ENCODE measurements around the gene FBLN7.
"Not testable (repeated sequence)": the region's sequence is repeated elsewhere in the genome, so short reads cannot be mapped to it uniquely, and the experiment has no call there.

The FBLN7 gene

GRCh38 chr2:112138159-112139032 lies at the start of gene FBLN7:
Gene FBLN7, plus strand, starts transcription at chr2:112138385. Its CDS starts 271 bp downstream, at chr2:112138656.
- DNase-seq (ENCODE audit: low spot score) = no peak

GRCh38 chr2:112089375-112089774 lies 48.8 kb upstream of the FBLN7 start:
- no peak for DNase-seq (ENCODE audit: low spot score)

GRCh38 chr2:112092286-112093041 lies 45.7 kb upstream of the FBLN7 start:
- no peak for DNase-seq (ENCODE audit: low spot score)

GRCh38 chr2:112093216-112093615 lies 45.0 kb upstream of the FBLN7 start:
- DNase-seq (ENCODE audit: low spot score) = no peak

- DNase-seq (ENCODE audit: low spot score) = no peak
These were observed 42.5 kb upstream of the FBLN7 start for GRCh38 chr2:112095681-112096080.

- no peak for DNase-seq (ENCODE audit: low spot score)
These were observed 42.1 kb upstream of the FBLN7 start for GRCh38 chr2:112096098-112096497.

GRCh38 chr2:112108178-112108832 lies 29.9 kb upstream of the FBLN7 start:
- DNase-seq (ENCODE audit: low spot score) = no peak

- DNase-seq (ENCODE audit: low spot score) = no peak
These were observed 28.9 kb upstream of the FBLN7 start for GRCh38 chr2:112109278-112109677.

GRCh38 chr2:112110966-112111365 lies 27.2 kb upstream of the FBLN7 start:
- DNase-seq (ENCODE audit: low spot score) = no peak

- DNase-seq (ENCODE audit: low spot score) = not testable (repeated sequence)
These were observed 24.8 kb upstream of the FBLN7 start for GRCh38 chr2:112113354-112113753.

GRCh38 chr2:112118148-112118547 lies 20.0 kb upstream of the FBLN7 start:
- no peak for DNase-seq (ENCODE audit: low spot score)

GRCh38 chr2:112121682-112122254 lies 16.4 kb upstream of the FBLN7 start:
- DNase-seq (ENCODE audit: low spot score) = no peak

- no peak for DNase-seq (ENCODE audit: low spot score)
These were observed 9.1 kb upstream of the FBLN7 start for GRCh38 chr2:112129060-112129459.

GRCh38 chr2:112133344-112133743 lies 4.8 kb upstream of the FBLN7 start:
- no peak for DNase-seq (ENCODE audit: low spot score)

- no peak for DNase-seq (ENCODE audit: low spot score)
These were observed 4.1 kb upstream of the FBLN7 start for GRCh38 chr2:112134120-112134519.

GRCh38 chr2:112136096-112136495 lies 2.1 kb upstream of the FBLN7 start:
- no peak for DNase-seq (ENCODE audit: low spot score)

- no peak for DNase-seq (ENCODE audit: low spot score)
These were observed 548 bp upstream of the FBLN7 start for GRCh38 chr2:112137516-112138158.

- not testable (repeated sequence) for DNase-seq (ENCODE audit: low spot score)
These were observed 939 bp downstream of the FBLN7 start for GRCh38 chr2:112139033-112139614.

- DNase-seq (ENCODE audit: low spot score) = not testable (repeated sequence)
These were observed 1.5 kb downstream of the FBLN7 start for GRCh38 chr2:112139661-112140204.

- DNase-seq (ENCODE audit: low spot score) = no peak
These were observed 2.1 kb downstream of the FBLN7 start for GRCh38 chr2:112140205-112140802.
